ENCODE data around the gene CAPN10.

Gene CAPN10

DNA sequence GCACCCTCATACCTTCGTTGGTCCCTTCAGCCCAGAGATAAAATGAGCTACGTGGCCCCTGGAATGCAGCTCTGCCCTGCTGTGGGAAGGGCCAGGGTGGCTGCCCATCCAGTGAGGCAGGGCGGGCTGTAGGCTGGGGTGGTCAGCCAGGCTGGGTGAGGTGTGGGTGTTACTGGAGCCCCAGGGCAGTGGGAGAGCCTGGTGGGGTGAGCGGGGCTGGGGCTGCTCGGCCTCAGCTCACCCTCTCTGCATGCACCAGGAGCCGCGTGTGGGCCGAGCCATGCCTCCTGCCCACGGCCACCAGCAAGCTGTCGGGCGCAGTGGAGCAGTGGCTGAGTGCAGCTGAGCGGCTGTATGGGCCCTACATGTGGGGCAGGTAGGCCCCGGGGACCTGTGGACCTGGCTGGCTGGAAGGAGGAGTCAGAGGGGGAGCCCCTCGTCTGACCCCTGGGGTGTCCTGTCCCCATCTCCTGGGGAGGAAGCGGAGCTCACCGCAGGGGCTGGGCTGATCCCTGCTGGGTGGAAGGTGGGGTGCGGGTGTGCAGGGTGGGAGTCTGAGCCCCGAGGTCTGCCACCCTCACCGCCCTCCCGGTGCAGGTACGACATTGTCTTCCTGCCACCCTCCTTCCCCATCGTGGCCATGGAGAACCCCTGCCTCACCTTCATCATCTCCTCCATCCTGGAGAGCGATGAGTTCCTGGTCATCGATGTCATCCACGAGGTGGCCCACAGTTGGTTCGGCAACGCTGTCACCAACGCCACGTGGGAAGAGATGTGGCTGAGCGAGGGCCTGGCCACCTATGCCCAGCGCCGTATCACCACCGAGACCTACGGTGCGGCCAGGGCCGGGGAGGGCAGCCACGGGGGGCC, 12.8 kb upstream of the CAPN10 start:
- no peak for DNase-seq (ENCODE audit: low read depth in 1 of 2, low spot score in 1 of 2)

DNA sequence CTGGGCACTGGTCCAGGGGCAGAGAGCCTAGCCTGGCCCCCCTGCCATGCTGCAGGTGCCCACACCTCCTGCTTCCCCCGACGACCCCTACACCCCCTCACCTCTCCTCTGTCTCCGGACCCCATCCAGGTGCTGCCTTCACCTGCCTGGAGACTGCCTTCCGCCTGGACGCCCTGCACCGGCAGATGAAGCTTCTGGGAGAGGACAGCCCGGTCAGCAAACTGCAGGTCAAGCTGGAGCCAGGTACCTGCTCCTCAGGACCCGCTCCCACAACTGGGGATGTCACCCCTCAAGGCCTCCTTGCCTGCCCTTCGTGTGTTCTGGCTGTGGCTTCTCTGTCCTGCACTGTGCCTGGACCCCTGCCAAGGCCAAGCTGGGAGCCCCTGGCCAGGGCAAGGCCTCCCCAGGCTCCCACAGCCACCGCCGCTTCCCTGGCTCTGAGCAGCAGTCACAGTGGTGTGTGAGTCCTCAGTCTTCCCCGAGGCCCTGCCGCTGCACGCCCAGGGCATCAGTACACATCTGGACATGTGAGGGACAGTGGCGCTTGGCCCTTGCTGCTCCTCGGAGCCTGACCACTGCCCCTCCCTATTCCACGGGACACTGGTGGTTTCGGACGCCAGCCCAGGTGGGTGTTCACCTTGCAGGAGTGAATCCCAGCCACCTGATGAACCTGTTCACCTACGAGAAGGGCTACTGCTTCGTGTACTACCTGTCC, 12.0 kb upstream of the CAPN10 start:
- DNase-seq (ENCODE audit: low read depth in 1 of 2, low spot score in 1 of 2): no peak

- no peak for DNase-seq (ENCODE audit: low read depth in 1 of 2, low spot score in 1 of 2)
These were observed 11.2 kb upstream of the CAPN10 start for GRCh38 chr2:240575101-240575965.

GRCh38 chr2:240576036-240576435, 10.5 kb upstream of the CAPN10 start:
- no peak for DNase-seq (ENCODE audit: low read depth in 1 of 2, low spot score in 1 of 2)

DNA sequence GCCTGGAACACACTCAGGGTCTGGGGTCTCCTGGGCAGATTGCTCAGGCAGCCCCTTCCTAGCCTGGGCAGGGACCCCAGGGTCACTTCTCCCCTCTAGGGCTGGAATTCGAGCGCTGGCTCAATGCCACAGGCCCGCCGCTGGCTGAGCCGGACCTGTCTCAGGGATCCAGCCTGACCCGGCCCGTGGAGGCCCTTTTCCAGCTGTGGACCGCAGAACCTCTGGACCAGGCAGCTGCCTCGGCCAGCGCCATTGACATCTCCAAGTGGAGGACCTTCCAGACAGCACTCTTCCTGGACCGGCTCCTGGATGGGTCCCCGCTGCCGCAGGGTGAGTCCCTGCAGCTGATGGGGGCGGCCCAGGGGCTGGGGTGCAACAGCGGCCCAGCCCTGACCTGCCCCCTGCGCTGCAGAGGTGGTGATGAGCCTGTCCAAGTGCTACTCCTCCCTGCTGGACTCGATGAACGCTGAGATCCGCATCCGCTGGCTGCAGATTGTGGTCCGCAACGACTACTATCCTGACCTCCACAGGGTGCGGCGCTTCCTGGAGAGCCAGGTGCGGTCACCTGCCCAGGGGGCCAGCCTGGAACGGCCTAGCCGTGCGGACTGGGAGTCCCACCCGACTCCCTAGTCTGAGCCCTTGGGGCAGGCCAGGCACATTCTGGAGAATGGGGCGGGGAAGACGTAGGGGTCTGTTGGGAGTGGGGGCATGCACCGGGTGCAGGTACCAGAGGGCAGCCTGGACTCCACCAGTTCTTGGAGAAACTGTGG, 9.9 kb upstream of the CAPN10 start:
- DNase-seq (ENCODE audit: low read depth in 1 of 2, low spot score in 1 of 2): no peak

DNA sequence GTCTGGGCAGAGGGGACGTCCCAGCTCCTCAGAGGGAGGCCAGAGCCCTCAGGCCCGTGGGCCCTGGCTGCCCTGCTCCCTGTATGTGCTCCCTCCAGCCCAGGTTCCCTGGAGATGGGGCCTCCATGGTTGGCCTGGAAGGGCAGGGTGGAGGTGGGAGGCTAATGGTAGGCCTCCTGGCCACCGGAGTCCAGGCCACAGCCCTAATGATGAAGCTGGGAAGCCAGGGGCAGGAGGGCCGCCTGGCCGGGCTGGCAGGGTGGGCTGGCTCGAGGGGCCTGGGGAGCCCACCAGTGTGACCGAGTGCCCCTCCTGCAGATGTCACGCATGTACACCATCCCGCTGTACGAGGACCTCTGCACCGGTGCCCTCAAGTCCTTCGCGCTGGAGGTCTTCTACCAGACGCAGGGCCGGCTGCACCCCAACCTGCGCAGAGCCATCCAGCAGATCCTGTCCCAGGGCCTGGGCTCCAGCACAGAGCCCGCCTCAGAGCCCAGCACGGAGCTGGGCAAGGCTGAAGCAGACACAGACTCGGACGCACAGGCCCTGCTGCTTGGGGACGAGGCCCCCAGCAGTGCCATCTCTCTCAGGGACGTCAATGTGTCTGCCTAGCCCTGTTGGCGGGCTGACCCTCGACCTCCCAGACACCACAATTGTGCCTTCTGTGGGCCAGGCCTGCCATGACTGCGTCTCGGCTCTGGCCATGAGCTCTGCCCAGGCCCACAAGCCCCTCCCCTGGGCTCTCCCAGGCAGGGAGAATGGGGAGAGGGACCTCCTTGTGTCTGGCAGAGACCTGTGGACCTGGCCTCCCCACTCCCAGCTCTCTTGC, 9.0 kb upstream of the CAPN10 start:
- no peak for DNase-seq (ENCODE audit: low read depth in 1 of 2, low spot score in 1 of 2)

DNA sequence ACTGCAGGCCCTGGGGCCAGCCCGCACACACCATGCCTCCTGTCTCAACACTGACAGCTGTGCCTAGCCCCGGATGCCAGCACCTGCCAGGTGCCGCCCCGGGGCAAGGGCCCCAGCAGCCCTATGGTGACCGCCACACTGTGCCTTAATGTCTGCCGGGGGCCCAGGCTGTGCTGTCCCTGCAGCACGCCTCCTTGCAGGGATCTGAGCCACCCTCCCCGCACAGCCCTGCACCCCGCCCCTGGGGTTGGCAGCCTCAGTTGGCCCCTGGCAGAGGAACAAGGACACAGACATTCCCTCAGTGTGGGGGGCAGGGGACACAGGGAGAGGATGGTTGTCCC, 8.5 kb upstream of the CAPN10 start:
- DNase-seq (ENCODE audit: low read depth in 1 of 2, low spot score in 1 of 2): no peak

DNA sequence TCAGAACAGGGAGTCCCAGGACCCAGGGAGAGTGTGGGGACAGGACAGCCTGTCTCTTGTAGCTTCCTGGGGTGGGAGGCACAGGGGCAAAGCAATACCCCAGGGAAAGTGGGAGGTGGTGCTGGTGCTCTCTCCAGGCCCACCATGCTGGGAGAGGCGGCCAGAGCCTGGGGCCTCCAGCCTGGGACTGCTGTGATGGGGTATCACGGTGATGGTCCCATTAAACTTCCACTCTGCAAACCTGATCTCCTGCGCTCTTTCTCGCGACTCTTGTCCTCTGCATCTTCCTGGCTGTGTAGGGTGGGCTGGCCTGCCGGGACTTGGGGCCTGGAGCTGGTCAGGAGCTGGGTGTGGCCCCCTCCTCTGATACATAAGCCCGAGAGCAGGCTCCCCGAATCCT, 8.0 kb upstream of the CAPN10 start:
- DNase-seq (ENCODE audit: low read depth in 1 of 2, low spot score in 1 of 2): no peak

GRCh38 chr2:240579071-240579762, 7.3 kb upstream of the CAPN10 start:
- DNase-seq (ENCODE audit: low read depth in 1 of 2, low spot score in 1 of 2): no peak

- peak; percentile 64 for DNase-seq (ENCODE audit: low read depth in 1 of 2, low spot score in 1 of 2)
These were observed 6.5 kb upstream of the CAPN10 start for GRCh38 chr2:240579771-240580614.

DNA sequence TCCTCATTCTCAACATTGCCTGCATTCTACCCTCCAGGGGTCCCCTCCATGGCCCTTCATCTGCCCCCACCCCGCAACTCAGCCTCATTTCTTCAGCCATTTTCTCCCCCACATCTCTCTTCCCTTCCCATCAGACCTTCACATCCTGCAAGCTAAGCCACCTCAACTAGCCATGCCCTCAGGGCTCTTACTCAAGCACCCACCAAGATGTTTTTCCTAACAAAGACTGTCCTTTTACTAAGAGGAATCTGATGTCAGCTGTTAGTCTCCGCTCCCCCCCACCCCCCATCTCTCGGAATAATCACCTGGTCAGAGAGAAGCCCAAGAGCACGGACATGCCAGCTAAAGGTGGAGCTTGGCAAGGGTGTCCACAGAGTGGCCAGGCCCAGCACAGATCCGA, 4.7 kb upstream of the CAPN10 start:
- no peak for DNase-seq (ENCODE audit: low read depth in 1 of 2, low spot score in 1 of 2)

DNA sequence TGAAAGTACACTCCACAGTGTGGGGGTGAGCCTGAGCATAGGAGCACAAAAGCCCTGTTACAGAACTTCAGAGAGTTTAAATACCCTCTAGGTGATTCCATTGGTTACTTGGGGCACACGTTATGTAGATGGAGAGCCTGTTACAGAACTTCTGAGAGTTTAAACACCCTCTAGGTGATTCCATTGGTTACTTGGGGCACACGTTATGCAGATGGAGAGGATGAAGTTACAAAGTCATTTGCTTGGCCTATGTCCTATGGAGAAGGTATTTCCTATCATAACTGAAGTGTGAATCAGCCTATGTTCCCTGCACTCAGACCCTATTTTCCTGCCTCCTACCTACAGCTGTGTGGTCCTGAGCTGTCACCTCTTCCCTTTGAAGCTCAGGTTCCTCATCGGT, 3.8 kb upstream of the CAPN10 start:
- no peak for DNase-seq (ENCODE audit: low read depth in 1 of 2, low spot score in 1 of 2)

DNA sequence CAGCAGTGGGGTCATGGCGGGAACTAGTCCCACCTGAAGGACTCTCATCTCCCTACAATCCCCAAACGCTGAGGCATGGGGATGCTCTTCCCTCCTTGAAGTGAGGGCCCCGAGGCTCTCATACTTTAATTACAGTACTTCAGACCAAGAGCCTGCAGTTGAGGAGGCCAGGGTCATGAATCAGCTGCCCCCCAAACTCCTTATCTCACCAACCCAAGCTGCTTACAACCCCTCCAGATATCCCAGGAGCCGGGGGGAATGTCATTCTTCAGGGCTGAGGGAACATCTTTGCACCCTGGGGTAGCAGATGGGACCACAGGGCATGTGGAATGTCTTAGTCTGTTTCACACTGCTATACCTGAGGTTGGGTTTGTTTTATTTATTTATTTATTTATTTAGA, 2.8 kb upstream of the CAPN10 start:
- DNase-seq (ENCODE audit: low read depth in 1 of 2, low spot score in 1 of 2): no peak

GRCh38 chr2:240584486-240585031, 2.0 kb upstream of the CAPN10 start:
- no peak for DNase-seq (ENCODE audit: low read depth in 1 of 2, low spot score in 1 of 2)

DNA sequence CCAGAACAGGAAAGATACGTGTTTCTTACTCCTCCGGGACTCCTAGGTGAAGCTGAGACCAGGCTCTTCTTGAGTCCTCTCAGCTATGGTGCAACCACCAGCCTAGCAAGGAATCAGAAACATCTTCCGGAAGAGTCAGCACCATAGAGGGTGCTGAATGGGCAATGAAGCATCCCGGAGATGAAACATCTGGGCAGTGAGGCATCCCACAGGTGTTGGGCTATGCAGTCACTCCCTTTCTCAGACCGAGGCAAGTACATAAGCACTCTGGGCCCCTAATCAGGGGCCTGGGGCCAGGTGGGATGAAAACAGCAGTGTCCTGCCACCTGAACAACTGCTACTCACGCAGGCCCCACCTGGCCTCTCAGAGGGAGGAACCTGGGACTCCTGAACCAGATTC, 1.4 kb upstream of the CAPN10 start:
- DNase-seq (ENCODE audit: low read depth in 1 of 2, low spot score in 1 of 2): no peak

DNA sequence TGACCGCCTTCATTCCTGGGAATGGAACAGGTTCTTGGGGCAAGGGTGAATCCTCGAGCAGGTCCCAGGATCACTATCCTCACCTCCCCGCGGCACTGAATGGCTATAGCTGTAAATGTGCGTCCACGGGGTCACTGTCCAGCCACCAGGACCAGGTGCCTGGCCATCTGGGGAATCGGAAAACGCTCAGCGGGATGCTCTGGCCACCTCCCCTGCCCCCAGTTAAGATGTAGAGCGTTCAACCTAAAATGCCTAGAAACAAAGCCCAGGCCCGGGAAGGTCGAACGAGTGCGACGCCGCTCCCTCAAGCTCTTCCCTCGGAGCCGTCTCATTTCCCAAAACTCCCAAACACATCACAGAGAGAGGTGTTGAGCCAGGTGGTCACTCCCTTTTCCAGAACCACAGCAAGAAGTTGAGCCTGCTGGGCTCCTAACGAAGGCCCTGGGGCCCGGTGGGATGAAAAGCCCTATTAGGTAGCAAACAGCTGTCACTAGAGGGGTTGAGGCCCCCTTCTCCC, 795 bp upstream of the CAPN10 start:
- no peak for DNase-seq (ENCODE audit: low read depth in 1 of 2, low spot score in 1 of 2)

DNA sequence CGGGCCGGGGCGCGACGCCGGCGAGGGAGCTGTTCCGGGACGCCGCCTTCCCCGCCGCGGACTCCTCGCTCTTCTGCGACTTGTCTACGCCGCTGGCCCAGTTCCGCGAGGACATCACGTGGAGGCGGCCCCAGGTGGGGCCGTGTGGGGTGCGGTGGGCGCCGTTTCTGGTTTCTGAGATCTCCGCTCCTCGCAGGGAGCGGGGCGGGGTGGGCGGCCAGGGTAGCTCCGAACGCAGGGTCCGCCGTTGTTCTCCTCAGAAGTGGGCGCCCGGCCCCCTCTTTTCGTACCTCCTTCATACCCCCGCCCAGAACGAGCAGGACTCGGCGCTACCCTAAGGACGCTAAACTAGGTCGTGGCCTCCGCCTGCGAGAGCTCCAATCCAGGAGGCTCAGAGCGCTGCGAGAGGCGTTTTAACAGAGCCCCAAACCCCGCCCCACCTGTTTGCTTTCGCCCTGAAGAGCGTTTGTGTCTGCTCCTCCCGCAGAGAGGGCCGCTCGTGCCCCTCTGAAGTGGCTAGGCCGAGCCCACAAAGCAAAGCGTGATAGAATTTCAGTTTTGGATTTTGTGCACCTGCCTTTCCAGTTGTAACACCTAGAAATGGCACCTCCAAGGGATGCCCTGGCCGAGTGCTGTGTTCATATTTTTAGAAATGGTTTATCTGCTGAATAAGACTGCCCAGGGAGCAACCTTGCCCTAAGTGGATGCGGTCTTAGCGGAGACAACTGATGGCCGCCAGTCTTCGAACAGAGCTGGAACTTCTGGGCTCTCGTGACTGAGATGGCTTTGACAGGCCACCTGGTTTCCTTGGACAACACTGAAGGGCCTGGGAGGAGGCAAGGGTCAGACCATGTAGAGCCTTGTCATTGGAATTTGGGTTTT, 626 bp downstream of the CAPN10 start:
- peak in 1 of 2 donors; percentile 31 for DNase-seq (ENCODE audit: low read depth in 1 of 2, low spot score in 1 of 2)

Data from stimulated activated CD4-positive, alpha-beta T cell treated with anti-CD3 and anti-CD28 coated beads, Interleukin-15, amount 100 ng/mL, for 1 hour (primary cell).